ENCODE measurements around the gene SYAP1. TPM values are rescaled to one million over a fixed set of nuclear protein-coding genes. Genes with fewer than 3 reads are reported as not detected.
A peak's percentile ranks its signal among the peaks of the same experiment; 100 is the strongest.

Gene SYAP1
- total and polyA plus RNA-seq, 2 experiments from 2014 or later, result 18.0 to 48.3 TPM

DNA sequence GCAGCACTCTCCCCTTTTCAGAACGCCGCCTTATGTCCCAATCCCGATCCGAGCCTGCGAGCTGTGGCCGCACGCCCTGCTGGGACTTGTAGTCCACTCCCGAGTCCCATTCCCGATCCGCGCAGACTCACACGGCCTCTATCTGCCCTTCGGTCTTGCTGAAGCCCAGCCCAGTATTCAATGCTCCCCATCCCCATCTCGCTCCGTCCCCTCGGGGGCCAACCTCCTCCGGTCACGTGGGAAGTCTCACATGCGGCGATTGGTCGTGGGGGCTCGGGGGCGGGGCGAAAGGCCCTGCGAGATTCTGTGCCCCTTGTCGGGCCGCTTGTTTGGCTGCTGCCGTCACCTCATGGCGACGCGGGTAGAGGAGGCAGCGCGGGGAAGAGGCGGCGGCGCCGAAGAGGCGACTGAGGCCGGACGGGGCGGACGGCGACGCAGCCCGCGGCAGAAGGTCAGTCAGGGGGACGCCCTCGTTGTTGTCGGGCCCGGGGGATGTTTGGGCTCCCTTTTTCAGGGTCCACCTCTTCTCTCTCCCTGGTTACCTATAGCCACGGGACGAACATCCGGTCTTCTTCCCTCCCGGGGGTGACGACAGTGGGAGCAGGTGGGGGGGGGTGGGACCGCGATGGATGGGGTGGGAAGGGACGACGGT lies 66.9 kb downstream of the SYAP1 start, which contains the start of gene TXLNG (continued):
- TF ChIP-seq POLR2AphosphoS5 (IDR thresholded peaks at IDR 0.05; ENCODE audit: low read depth), result peak; percentile 84

DNA sequence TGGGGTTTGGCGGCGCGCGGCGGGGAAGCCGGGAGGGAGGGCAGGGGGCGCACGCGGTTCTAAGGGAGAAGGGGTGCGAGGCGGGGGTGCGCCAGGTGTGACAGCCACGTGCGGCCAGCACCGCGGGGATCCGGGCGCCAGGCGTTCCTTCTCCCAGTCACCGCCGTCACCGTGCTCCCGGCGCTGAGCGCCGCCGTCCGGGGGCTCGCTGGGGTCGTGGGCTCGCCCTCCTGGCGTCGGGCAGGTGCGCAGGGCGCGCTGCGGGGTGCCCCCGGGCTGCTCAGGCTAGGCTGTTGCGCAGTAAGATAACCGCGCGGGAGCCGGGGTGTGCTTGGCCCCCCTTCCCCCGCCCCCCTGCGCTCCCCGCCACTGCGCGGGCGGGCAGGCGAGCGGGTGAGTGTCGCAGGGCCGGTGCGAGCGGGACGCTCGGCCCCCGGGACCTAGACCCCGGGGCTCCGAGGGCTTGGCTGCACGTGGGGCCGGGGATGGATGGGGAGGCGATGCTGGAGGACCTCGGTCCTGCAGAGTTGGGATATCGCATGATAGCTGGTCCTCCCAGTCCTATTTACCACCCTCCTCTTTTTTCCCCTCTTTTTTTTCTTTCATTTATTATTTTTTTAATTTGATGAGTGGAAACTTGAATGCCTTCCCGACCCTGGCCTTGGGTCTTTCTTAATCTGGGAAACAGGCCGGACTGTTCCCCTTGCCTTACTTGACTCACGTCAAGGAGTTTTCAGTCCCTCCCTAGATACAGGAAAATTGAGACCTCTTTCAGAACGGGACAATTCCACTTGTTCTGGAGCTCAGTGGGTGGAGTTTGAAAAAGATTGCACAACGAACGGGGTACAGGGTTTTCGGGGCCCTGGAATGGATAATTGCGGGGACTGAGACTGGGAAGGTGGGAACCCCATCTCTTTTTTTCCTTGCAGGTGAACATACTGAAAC lies 67.7 kb downstream of the SYAP1 start:
- H2AFZ ChIP-seq, result no peak overlapping the region
- peak overlapping the region; percentile 95 for H3K4me3 Mint-ChIP-seq
- no peaks in the 10 kb centered on the region for H3K27me3 ChIP-seq (ENCODE audit: insufficient read depth)
- H3K4me1 ChIP-seq (ENCODE audit: insufficient read depth), result peaks cover 9% of the 10 kb centered on the region; the same call in 1 of the 2 replicates
- H3K36me3 Mint-ChIP-seq (ENCODE audit: low read depth), result peaks cover 26% of the 10 kb centered on the region
- no peak for TF ChIP-seq EZH2phosphoT487 (IDR thresholded peaks at IDR 0.05; ENCODE audit: unreplicated experiment)
- TF ChIP-seq, protein P1, sequence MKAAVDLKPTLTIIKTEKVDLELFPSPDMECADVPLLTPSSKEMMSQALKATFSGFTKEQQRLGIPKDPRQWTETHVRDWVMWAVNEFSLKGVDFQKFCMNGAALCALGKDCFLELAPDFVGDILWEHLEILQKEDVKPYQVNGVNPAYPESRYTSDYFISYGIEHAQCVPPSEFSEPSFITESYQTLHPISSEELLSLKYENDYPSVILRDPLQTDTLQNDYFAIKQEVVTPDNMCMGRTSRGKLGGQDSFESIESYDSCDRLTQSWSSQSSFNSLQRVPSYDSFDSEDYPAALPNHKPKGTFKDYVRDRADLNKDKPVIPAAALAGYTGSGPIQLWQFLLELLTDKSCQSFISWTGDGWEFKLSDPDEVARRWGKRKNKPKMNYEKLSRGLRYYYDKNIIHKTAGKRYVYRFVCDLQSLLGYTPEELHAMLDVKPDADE (IDR thresholded peaks at IDR 0.05), result no peak
- TF ChIP-seq ZNF331 (CRISPR knock-in tag; IDR thresholded peaks at IDR 0.05; ENCODE audit: low read depth), result no peak
- TF ChIP-seq ZNF114 (CRISPR knock-in tag; IDR thresholded peaks at IDR 0.05), result no peak
- no peak overlapping the region for H3K27ac ChIP-seq (ENCODE audit: low read depth)
- no peak overlapping the region for H3K27ac Mint-ChIP-seq
- peak; percentile 44 for ATAC-seq
- no peaks in the 10 kb centered on the region for H3K9me2 ChIP-seq (ENCODE audit: insufficient read depth)
- no peaks in the 10 kb centered on the region for H3K9me3 Mint-ChIP-seq
- 0 out of 2 replicates have a peak, but pooled peaks cover 6% of the 10 kb centered on the region for H3K36me3 ChIP-seq (ENCODE audit: insufficient read depth)
- peaks cover 53% of the 10 kb centered on the region for H3K79me2 ChIP-seq (replicated peaks; ENCODE audit: insufficient read depth)
- H4K20me1 ChIP-seq (replicated peaks; ENCODE audit: insufficient read depth), result peaks cover 22% of the 10 kb centered on the region
- H3K4me1 Mint-ChIP-seq, result peaks cover 7% of the 10 kb centered on the region; the same call in 2 of the 3 replicates
- H3K27me3 Mint-ChIP-seq (ENCODE audit: insufficient read depth, low read depth, poor library complexity), result peaks cover 5% of the 10 kb centered on the region
- DNase-seq (ENCODE audit: low spot score), result peak; percentile 33
- no peaks in the 10 kb centered on the region for H3F3A ChIP-seq (replicated peaks; ENCODE audit: low read depth)
- H3K4me3 ChIP-seq, result peak overlapping the region; percentile 73
- H3K4me2 ChIP-seq, result peak overlapping the region; percentile 85

DNA sequence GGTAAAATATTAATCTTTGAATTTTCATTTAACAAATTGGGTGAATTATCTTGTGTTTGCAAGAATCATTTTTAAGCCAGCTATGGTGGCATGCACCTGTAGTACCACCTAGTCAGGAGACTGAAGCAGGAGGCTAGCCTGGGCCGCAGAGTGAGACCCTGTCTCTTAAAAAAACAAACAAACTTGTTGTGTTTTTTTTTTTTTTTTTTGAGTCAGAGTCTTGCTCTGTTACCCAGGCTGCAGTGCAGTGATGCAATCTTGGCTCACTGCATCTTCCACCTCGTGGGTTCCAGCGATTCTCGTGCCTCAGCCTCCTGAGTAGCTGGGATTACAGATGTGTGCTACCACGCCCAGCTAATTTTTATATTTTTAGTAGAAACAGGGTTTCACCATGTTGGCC lies 69.1 kb downstream of the SYAP1 start:
- H3F3A ChIP-seq (replicated peaks; ENCODE audit: low read depth), result no peaks in the 10 kb centered on the region
- no peak overlapping the region; the same call in 1 of the 2 replicates for H3K4me3 ChIP-seq
- H3K36me3 ChIP-seq (ENCODE audit: insufficient read depth), result 0 out of 2 replicates have a peak, but pooled peaks cover 10% of the 10 kb centered on the region
- no peak for DNase-seq (ENCODE audit: low spot score)
- Mint-ChIP-seq H3K27me3 (ENCODE audit: insufficient read depth, low read depth, poor library complexity) (peaks cover 5% of the 10 kb centered on the region), H3K4me3 (peak overlapping the region; percentile 83; the same call in 2 of the 3 replicates), H3K27ac (0 out of 2 replicates have a peak overlapping the region, but pooled peaks have one; percentile 67), H3K4me1 (peaks cover 7% of the 10 kb centered on the region; the same call in 2 of the 3 replicates), H3K9me3 (no peaks in the 10 kb centered on the region), H3K36me3 (ENCODE audit: low read depth) (peaks cover 34% of the 10 kb centered on the region)
- H4K20me1 ChIP-seq (replicated peaks; ENCODE audit: insufficient read depth), result peaks cover 22% of the 10 kb centered on the region
- no peak overlapping the region for H2AFZ ChIP-seq
- H3K27ac ChIP-seq (ENCODE audit: low read depth), result peak overlapping the region; percentile 50; the same call in 1 of the 2 replicates
- H3K9me2 ChIP-seq (ENCODE audit: insufficient read depth), result no peaks in the 10 kb centered on the region
- 0 out of 2 replicates have a peak overlapping the region, but pooled peaks have one; percentile 85 for H3K4me2 ChIP-seq
- no peaks in the 10 kb centered on the region for H3K27me3 ChIP-seq (ENCODE audit: insufficient read depth)
- H3K79me2 ChIP-seq (replicated peaks; ENCODE audit: insufficient read depth), result peaks cover 68% of the 10 kb centered on the region
- no peak for ATAC-seq
- peaks cover 9% of the 10 kb centered on the region; the same call in 1 of the 2 replicates for H3K4me1 ChIP-seq (ENCODE audit: insufficient read depth)
- TF ChIP-seq NANOG (IDR thresholded peaks at IDR 0.05; ENCODE audit: borderline replicate concordance) (no peak), ZNF331 (CRISPR knock-in tag; IDR thresholded peaks at IDR 0.05; ENCODE audit: low read depth) (no peak), EZH2 (IDR thresholded peaks at IDR 0.05; ENCODE audit: low read depth, unreplicated experiment) (no peak), STAT1 (IDR thresholded peaks at IDR 0.05; ENCODE audit: unreplicated experiment) (no peak), ZNF114 (CRISPR knock-in tag; IDR thresholded peaks at IDR 0.05) (no peak)
- TF ChIP-seq, protein P2, sequence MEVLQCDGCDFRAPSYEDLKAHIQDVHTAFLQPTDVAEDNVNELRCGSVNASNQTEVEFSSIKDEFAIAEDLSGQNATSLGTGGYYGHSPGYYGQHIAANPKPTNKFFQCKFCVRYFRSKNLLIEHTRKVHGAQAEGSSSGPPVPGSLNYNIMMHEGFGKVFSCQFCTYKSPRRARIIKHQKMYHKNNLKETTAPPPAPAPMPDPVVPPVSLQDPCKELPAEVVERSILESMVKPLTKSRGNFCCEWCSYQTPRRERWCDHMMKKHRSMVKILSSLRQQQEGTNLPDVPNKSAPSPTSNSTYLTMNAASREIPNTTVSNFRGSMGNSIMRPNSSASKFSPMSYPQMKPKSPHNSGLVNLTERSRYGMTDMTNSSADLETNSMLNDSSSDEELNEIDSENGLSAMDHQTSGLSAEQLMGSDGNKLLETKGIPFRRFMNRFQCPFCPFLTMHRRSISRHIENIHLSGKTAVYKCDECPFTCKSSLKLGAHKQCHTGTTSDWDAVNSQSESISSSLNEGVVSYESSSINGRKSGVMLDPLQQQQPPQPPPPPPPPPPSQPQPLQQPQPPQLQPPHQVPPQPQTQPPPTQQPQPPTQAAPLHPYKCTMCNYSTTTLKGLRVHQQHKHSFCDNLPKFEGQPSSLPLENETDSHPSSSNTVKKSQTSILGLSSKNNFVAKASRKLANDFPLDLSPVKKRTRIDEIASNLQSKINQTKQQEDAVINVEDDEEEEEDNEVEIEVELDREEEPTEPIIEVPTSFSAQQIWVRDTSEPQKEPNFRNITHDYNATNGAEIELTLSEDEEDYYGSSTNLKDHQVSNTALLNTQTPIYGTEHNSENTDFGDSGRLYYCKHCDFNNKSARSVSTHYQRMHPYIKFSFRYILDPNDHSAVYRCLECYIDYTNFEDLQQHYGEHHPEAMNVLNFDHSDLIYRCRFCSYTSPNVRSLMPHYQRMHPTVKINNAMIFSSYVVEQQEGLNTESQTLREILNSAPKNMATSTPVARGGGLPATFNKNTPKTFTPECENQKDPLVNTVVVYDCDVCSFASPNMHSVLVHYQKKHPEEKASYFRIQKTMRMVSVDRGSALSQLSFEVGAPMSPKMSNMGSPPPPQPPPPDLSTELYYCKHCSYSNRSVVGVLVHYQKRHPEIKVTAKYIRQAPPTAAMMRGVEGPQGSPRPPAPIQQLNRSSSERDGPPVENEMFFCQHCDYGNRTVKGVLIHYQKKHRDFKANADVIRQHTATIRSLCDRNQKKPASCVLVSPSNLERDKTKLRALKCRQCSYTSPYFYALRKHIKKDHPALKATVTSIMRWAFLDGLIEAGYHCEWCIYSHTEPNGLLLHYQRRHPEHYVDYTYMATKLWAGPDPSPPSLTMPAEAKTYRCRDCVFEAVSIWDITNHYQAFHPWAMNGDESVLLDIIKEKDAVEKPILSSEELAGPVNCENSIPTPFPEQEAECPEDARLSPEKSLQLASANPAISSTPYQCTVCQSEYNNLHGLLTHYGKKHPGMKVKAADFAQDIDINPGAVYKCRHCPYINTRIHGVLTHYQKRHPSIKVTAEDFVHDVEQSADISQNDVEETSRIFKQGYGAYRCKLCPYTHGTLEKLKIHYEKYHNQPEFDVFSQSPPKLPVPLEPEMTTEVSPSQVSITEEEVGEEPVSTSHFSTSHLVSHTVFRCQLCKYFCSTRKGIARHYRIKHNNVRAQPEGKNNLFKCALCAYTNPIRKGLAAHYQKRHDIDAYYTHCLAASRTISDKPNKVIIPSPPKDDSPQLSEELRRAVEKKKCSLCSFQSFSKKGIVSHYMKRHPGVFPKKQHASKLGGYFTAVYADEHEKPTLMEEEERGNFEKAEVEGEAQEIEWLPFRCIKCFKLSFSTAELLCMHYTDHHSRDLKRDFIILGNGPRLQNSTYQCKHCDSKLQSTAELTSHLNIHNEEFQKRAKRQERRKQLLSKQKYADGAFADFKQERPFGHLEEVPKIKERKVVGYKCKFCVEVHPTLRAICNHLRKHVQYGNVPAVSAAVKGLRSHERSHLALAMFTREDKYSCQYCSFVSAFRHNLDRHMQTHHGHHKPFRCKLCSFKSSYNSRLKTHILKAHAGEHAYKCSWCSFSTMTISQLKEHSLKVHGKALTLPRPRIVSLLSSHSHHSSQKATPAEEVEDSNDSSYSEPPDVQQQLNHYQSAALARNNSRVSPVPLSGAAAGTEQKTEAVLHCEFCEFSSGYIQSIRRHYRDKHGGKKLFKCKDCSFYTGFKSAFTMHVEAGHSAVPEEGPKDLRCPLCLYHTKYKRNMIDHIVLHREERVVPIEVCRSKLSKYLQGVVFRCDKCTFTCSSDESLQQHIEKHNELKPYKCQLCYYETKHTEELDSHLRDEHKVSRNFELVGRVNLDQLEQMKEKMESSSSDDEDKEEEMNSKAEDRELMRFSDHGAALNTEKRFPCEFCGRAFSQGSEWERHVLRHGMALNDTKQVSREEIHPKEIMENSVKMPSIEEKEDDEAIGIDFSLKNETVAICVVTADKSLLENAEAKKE (CRISPR knock-in tag; IDR thresholded peaks at IDR 0.05), result no peak
